HL-60 (cell line): ENCODE measurements around the gene SGPP2.

Source experiments
- POLR2AphosphoS5 ChIP-seq: IDR thresholded peaks from 2 replicates; pipeline ENCODE4 v1.6.1; 2012; ENCODE audit warnings: low read depth
- TF ChIP-seq, protein P1 (sequence below): IDR thresholded peaks from one replicate; pipeline ENCODE4 v1.5.1; 2011; ENCODE audit warnings: low read length, control low read depth, inconsistent platforms; ENCODE audit not compliant: insufficient read depth

DNA sequence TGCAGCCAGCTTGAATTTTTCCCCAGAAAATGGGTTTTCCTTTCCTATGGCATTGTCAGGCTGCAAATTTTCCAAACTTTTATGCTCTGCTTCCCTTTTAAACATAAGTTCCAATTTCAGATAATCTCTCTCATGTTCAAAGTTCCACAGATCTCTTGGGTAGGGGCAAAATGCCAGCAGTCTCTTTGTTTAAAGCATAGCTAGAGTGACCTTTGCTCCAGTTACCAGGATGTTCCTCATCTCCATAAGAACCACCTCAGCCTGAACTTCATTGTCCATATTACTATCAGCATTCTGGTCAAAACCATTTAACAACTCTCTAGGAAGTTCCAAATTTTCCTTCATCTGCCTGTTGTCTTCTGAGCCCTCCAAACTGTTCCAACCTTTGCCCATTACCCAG lies 68.3 kb downstream of the SGPP2 start:
- no peak for TF ChIP-seq POLR2AphosphoS5
- TF ChIP-seq, protein P1, sequence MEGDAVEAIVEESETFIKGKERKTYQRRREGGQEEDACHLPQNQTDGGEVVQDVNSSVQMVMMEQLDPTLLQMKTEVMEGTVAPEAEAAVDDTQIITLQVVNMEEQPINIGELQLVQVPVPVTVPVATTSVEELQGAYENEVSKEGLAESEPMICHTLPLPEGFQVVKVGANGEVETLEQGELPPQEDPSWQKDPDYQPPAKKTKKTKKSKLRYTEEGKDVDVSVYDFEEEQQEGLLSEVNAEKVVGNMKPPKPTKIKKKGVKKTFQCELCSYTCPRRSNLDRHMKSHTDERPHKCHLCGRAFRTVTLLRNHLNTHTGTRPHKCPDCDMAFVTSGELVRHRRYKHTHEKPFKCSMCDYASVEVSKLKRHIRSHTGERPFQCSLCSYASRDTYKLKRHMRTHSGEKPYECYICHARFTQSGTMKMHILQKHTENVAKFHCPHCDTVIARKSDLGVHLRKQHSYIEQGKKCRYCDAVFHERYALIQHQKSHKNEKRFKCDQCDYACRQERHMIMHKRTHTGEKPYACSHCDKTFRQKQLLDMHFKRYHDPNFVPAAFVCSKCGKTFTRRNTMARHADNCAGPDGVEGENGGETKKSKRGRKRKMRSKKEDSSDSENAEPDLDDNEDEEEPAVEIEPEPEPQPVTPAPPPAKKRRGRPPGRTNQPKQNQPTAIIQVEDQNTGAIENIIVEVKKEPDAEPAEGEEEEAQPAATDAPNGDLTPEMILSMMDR, result no peak
